Measurements from ENCODE around the gene NFATC2IP. TPM values are rescaled to one million over a fixed set of nuclear protein-coding genes. Genes with fewer than 3 reads are reported as not detected.
"Not testable (repeated sequence)": the region's sequence is repeated elsewhere in the genome, so short reads cannot be mapped to it uniquely, and the experiment has no call there.

Gene NFATC2IP
- polyA plus RNA-seq, 4 donors = 30.7 to 40.7 (median 33.2) TPM

DNA sequence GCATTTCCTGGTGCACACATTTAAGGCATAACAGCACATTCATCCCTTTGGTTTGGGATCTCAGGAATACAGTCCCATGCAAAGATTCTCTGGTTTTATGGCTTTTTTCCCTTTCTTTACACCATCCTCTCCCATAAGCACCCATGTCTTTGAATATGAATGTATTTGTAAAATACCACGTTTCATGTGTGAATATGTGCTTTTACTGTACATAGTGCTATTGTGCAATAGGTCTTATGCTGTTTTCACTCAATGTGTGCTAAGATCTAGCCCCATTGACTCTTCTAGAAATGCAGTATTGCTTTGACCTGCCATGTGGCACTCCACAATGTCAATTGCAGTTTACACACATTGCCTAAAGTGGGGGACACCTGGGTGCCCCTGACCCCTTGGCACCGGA lies 13.8 kb downstream of the NFATC2IP start:
- no peak for DNase-seq (ENCODE audit: low read depth in 4 of 4, low spot score in 3 of 4)

DNA sequence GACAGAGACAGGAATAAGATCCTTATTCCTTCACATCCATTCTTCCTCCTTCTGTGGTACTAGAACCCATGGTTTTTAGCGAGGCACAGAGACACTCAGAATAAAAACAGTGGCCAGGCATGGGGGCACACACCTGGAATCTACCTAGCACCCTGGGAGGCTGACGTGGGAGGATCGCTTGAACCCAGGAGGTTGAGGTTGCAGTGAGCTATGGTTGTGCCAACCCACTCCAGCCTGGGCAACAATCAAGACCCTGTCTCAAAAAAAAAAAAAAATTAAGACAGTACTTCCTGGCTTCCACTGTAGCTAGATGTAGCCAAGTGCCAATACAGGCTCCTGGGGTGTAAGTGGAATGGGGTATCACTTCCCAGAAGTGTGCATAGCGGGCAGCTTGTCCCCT lies 16.4 kb downstream of the NFATC2IP start:
- no peak for DNase-seq (ENCODE audit: low read depth in 4 of 4, low spot score in 3 of 4)

DNA sequence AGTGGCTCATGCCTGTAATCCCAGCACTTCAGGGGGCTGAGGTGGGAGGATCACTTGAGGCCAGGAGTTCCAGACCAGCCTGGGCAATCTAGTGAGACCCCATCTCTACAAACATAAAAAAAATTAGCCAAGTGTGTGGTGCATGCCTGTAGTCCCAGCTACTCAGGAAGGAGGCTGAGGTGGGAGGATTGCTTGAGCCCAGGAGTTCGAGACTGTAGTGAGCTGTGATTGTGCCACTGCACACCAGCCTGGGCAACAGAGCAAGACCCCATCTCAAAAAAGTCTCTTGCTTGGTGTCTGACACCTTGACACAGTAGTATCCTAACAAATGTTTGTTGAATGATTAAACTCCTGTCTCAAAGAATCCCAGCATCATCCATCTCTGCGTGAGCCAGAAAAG lies 19.0 kb downstream of the NFATC2IP start:
- not testable (repeated sequence) for DNase-seq (ENCODE audit: low read depth in 4 of 4, low spot score in 3 of 4)

DNA sequence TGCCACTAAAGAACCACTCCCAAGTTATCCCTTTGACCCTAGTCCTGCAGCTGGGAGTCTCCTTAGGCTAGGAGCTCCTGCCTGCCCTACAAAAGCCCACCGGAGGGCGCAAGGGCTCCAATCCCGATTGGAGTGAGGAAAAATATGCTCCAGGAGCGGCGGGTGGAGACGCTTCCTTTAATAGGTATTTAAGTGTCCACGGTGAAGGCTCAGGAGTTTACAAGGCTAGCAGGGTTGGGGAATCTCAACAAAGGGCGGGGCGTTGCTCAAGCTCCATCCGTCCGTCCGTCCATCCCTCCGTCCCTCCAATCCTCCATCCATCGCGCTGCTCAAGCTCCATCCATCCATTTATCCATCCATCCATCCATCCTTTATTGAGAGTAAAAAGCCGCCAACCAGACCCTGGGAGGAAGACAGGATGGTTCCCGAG lies 23.3 kb downstream of the NFATC2IP start:
- DNase-seq (ENCODE audit: low read depth in 4 of 4, low spot score in 3 of 4) = peak; percentile 27 to 49 (median 36)

DNA sequence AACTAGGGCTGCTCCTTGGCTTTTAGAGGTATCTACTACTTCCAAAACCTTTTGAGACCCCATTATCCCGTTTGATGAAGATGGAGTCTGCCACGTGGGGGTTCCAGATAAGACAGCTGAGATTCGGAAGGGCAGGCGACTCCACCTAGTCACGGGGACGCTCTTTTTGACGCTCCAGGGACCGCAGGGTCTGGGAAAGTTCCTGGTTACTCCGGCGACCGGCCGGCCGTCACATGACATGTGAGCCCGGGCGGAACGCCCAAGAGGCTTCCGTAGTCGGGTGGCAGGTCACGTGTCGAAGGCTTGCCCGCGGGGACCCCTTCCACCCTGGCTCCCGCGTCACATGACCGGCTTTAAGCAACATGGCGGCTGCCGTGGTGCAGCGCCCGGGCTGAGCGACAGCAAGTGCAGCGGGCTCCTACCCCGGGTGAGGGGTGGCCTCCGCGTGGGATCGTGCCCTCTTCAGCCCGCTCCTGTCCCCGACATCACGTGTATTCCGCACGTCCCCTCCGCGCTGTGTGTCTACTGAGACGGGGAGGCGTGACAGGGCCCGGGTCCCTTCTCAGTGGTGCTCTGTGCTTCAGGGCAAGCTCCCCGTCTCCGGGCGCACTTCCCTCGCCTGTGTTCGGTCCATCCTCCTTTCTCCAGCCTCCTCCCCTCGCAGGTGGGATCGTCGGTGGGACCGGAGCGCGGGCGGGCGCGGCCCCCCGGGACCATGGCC lies 23.9 kb downstream of the NFATC2IP start, which contains the start of gene SPNS1:
TSS of gene SPNS1 (plus strand) at position 342 of the 721 bp plus-strand sequence. CDS start at position 716, 374 bp downstream.
- DNase-seq (ENCODE audit: low read depth in 4 of 4, low spot score in 3 of 4) = peak; percentile 88 to 95 (median 92)

DNA sequence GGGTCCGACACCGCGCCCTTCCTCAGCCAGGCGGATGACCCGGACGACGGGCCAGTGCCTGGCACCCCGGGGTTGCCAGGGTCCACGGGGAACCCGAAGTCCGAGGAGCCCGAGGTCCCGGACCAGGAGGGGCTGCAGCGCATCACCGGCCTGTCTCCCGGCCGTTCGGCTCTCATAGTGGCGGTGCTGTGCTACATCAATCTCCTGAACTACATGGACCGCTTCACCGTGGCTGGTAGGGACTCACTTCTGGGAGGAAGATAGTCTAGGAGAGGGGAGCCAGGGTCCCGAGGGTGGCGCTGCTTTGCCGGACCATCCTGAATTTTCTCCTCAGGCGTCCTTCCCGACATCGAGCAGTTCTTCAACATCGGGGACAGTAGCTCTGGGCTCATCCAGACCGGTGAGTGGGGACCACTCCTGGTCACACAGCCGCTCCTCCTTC lies 24.4 kb downstream of the NFATC2IP start:
- DNase-seq (ENCODE audit: low read depth in 4 of 4, low spot score in 3 of 4) = no peak

DNA sequence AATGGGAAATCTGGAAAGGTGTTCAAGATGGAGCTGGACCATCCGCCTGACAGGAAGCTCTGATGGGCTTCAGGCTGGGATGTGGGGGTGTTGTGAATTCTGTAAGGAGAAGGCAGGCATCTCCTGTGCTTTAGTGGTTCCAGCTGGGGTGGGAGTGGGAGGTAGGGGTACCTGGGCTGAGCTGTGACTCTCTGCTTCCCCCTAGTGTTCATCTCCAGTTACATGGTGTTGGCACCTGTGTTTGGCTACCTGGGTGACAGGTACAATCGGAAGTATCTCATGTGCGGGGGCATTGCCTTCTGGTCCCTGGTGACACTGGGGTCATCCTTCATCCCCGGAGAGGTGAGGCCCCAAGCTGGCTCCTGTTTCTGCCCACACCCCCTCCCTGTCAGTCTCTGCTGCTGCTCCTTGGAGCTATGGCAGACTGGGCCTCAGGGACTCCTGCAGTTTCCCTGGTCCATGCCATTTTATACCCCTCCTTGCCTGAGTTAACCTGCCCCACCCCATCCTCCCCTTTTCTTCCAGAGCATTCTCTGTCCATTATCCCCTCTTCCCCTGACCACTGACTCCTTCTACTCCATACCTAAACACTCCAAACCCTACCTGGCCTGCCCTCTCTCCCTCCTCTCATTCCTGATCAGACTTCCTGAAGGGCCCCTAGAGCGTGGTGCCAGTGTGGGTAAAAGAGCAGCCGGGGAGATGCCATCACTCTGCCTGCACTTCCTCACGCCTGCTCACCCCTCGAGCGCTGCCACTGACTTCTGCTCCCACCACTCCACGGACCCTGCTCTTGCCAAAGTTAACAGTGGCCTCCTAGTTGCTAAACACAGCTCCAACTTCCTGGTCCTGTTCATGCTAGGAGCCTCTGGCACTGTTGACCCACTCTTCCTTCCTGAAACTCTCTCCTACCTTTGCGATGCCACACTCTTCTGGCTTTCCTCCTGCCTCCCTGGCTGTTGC lies 27.2 kb downstream of the NFATC2IP start:
- peak in 1 of 4 donors; percentile 11 for DNase-seq (ENCODE audit: low read depth in 4 of 4, low spot score in 3 of 4)

DNA sequence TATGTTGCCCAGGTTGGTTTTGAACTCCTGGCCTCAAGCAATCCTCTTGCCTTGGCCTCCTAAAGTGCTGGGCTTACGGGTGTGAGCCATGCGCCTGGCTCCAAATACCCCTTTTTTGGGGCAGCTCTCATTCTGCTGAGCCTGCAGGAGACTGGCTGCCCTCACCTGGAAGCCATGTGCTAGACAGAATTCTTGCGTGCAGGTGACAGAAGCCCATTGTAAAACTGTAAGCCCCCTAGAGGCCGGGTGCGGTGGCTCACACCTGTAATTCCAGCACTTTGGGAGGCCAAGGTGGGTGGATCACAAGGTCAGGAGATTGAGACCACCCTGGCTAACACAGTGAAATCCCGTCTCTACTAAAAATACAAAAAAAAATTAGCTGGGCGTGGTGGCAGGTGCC lies 29.6 kb downstream of the NFATC2IP start:
- not testable (repeated sequence) for DNase-seq (ENCODE audit: low read depth in 4 of 4, low spot score in 3 of 4)

DNA sequence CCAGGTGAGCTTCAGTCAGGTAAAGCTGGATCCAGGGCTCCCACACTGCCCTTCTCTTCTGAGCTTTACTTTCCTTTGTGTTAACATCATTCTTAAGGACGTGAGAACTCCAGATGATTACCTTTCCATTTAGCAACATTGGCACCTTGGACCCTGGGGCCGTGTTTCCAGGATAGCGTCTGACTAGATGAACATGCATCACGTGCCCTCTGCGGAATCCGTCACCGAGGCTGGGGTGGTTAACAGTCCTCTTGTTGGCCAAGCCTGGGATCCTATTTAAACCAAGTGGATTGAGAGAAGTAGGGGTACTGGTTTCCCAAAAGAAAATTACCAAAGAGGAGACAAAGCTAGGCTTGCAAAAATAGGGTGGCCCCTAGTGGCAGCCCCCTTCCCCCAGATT lies 30.2 kb downstream of the NFATC2IP start:
- no peak for DNase-seq (ENCODE audit: low read depth in 4 of 4, low spot score in 3 of 4)

DNA sequence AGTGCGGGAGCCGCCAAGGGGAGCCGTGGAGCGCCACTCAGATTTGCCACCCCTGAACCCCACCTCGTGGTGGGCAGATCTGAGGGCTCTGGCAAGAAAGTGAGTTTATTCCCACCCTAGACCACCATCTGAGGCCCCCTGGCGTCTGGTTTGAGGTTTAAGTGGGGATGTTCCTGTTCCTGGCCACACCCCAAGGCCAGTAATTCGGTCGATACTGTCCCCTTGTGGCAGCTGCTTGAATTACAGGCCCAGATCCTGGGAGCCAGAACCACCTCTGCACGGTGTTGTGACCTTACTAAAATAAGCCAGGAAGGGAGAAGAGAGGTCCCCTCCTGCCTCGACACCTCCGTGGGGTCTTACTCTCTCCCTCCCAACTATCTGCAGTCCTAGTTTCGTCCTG lies 30.8 kb downstream of the NFATC2IP start:
- DNase-seq (ENCODE audit: low read depth in 4 of 4, low spot score in 3 of 4) = no peak

DNA sequence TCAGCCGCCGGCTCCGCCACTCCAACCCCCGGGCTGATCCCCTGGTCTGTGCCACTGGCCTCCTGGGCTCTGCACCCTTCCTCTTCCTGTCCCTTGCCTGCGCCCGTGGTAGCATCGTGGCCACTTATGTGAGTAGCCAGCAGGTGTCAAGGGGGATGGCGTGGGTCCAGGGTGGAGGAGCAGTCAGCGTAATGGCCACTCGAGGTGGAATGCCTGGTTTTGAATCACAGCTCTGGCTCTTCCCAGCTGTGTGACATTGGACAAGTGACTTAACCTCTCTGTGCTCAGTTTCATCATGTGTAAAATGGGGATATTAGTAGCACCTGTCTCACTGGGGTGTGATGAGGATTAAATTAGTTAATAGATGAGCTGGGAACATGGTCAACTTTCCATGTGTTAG lies 31.7 kb downstream of the NFATC2IP start:
- no peak for DNase-seq (ENCODE audit: low read depth in 4 of 4, low spot score in 3 of 4)

DNA sequence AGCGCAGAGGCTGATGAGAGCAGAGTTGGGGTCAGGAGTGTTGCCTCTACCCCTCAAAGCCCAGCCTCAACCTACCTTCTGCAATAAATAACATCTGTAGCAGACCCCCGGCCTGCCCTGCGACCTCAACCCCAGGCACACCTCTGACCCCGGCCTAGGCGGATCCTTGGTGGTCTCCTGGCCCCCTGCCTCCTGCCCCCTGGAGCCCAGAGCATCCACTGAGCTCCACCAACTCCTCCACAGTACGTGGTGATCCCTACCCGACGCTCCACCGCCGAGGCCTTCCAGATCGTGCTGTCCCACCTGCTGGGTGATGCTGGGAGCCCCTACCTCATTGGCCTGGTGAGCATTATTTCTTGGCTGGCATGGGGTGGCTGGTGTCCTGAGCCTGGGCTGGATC lies 32.2 kb downstream of the NFATC2IP start:
- DNase-seq (ENCODE audit: low read depth in 4 of 4, low spot score in 3 of 4) = no peak

DNA sequence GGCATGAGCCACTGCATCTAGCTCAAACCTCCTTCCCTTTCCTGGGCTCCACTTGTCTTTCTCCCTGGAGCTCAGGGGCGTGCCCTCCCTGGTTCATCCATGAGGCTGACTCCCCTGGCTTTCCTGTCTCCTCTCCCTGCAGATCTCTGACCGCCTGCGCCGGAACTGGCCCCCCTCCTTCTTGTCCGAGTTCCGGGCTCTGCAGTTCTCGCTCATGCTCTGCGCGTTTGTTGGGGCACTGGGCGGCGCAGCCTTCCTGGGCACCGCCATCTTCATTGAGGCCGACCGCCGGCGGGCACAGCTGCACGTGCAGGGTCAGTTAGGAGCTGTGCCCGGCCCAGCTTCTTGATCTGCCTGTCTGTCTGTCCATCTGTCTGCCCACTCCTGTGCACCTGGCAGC lies 32.9 kb downstream of the NFATC2IP start:
- DNase-seq (ENCODE audit: low read depth in 4 of 4, low spot score in 3 of 4) = no peak

DNA sequence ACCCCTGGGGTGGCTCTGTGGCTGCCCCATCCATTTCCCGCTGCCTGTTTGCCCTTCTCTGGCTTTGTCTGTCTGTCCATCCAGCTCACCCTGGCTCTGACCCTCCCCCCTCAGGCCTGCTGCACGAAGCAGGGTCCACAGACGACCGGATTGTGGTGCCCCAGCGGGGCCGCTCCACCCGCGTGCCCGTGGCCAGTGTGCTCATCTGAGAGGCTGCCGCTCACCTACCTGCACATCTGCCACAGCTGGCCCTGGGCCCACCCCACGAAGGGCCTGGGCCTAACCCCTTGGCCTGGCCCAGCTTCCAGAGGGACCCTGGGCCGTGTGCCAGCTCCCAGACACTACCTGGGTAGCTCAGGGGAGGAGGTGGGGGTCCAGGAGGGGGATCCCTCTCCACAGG lies 33.4 kb downstream of the NFATC2IP start:
- DNase-seq (ENCODE audit: low read depth in 4 of 4, low spot score in 3 of 4) = no peak

DNA sequence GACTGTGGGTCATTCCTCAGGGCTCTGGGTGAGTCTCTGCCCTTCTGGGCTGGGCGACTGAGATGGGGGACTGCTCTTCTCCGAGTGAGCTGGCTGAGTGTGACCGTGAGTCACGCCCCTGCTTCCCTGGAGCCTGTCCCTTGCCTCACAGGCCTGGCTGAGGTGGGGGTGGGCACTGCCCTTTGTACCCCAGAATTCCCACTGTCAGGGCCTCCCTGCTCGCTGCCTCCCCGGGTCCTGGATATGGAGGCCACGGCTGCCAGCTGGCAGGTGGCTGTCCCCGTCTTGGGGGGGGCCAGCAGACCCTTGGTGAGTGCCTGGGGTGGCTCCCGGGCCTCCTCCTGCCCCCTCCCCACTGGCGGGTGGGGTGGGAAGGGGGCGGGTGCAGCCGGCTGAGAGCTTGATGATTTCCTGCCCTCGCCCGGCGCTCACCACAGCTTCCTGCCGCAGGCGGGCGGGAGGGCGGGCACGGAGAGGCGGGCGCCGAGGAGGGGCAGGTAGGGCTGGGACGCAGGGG lies 33.9 kb downstream of the NFATC2IP start, which contains the start of gene LAT:
TSS of gene LAT (plus strand) at position 434 of the 517 bp plus-strand sequence. CDS start 366 bp downstream, outside the sequence.
- no peak for DNase-seq (ENCODE audit: low read depth in 4 of 4, low spot score in 3 of 4)

DNA sequence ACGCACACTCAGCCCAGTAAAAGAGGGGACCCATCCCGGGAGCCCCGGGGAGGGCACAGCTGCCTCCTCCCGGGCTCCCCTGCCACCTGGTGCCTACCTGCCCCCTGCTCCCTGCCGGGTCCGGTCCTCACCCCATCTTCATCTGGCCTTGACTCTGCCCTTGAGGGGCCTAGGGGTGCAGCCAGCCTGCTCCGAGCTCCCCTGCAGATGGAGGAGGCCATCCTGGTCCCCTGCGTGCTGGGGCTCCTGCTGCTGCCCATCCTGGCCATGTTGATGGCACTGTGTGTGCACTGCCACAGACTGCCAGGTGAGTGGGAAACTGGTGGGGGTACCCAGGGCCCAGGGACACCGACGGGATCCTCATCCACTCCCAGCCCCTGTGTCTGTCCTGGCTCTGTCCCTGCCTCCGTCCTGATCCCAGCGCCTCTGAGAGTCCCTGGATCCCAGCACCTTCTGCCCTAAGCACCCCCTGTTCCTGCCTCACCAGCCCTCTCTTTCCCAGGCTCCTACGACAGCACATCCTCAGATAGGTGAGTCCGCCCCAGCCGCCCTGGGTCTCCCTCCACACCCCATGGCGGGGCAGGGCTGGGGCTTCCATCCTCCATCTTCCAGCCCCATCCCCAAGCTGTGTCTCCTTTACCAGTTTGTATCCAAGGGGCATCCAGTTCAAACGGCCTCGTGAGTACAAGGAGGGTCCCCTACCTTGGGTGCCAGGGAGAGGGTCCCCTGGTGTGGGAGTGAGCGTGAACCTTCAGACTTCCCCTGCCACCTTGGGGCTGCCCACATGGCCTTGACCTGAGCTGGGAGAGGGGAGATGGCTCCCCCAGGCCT lies 34.7 kb downstream of the NFATC2IP start:
- no peak for DNase-seq (ENCODE audit: low read depth in 4 of 4, low spot score in 3 of 4)

DNA sequence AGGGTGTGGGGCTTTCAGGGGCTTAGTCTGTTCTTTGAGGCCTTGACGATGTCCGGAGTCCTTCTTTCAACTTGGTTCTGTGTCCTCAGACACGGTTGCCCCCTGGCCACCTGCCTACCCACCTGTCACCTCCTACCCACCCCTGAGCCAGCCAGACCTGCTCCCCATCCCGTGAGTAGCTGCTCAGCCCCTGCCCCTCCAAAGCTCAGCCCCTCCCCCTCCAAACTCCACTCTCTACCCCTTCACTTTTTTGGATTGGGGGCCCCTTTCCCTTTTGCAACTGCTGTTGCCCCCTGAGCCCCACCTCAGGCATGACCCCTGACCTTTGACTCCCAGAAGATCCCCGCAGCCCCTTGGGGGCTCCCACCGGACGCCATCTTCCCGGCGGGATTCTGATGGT lies 35.3 kb downstream of the NFATC2IP start:
- DNase-seq (ENCODE audit: low read depth in 4 of 4, low spot score in 3 of 4) = no peak

DNA sequence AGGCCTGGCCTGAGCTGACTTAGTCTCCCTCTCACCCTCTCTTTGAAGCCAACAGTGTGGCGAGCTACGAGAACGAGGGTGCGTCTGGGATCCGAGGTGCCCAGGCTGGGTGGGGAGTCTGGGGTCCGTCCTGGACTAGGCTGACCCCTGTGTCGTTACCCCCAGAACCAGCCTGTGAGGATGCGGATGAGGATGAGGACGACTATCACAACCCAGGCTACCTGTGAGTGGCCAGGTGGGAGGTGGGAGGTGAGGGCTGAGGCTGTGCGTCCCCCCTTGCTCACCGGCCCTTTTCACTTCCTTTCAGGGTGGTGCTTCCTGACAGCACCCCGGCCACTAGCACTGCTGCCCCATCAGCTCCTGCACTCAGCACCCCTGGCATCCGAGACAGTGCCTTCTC lies 35.8 kb downstream of the NFATC2IP start:
- DNase-seq (ENCODE audit: low read depth in 4 of 4, low spot score in 3 of 4) = no peak

DNA sequence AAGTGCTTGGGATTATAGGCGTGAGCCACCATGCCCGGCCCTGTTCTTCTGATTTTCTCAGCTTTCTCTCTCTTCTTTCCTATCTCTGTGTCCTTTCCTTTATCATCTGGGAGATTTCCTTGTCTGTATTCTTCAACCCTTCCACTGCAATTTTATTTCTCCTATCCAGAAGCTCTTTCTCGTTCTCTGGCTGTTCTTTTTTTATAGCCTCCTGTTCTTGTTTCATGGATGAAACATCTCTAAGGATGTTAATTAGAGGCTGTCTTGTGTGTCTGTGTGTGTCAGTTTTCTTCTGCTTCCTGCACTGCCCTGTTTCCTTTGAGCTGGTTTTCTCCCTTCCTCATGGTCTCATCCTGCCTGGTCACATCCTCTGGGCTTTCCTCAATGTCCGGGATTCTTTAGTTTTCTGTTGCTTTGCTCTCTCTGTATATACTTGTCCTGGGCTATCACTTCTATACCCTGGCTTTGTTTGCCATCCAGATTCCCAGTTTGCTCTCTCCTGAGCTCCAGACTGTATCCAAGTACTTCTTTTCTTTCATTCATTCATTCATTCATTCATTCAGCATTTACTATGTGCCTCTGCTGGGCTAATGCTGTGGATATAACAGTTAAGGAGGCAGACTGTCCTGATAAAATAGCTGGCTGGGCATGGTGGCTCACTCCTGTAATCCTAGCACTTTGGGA lies 36.6 kb downstream of the NFATC2IP start:
- DNase-seq (ENCODE audit: low read depth in 4 of 4, low spot score in 3 of 4) = no peak

DNA sequence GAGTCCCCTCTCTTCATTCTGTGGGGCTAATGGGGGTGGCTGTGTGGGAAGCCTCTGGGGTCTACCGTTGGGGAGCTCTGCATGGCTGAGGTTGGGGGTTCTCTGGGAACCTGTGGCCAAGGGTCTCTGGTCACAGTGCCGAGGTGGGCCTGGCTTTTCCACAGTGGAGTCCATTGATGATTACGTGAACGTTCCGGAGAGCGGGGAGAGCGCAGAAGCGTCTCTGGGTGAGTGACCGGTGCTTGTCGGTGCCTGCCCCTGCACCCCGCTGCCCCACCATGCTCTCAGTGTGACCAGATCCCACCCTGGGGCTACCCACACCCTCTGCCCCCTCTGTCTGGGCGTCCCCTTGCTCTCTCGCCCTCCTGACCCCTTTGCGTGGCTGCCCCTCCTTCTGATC lies 38.6 kb downstream of the NFATC2IP start:
- DNase-seq (ENCODE audit: low read depth in 4 of 4, low spot score in 3 of 4) = no peak
